Measurements from ENCODE around the gene CABP2. TPM values are rescaled to one million over a fixed set of nuclear protein-coding genes. Genes with fewer than 3 reads are reported as not detected.

CABP2 gene
- total RNA-seq, 1 donor from 2014 or later = not detected

GRCh38 chr11:67510023-67510345 lies 13.3 kb downstream of the CABP2 start:
- peaks cover 13% of the 10 kb centered on the region for H3K36me3 ChIP-seq
- DNase-seq (no peak), ATAC-seq (no peak)
- intact Hi-C loops (cut with DNase I) = no loop called here
- no peak overlapping the region for H3K27ac ChIP-seq
- H3K4me3 ChIP-seq = no peak overlapping the region
- TF ChIP-seq, protein P1, sequence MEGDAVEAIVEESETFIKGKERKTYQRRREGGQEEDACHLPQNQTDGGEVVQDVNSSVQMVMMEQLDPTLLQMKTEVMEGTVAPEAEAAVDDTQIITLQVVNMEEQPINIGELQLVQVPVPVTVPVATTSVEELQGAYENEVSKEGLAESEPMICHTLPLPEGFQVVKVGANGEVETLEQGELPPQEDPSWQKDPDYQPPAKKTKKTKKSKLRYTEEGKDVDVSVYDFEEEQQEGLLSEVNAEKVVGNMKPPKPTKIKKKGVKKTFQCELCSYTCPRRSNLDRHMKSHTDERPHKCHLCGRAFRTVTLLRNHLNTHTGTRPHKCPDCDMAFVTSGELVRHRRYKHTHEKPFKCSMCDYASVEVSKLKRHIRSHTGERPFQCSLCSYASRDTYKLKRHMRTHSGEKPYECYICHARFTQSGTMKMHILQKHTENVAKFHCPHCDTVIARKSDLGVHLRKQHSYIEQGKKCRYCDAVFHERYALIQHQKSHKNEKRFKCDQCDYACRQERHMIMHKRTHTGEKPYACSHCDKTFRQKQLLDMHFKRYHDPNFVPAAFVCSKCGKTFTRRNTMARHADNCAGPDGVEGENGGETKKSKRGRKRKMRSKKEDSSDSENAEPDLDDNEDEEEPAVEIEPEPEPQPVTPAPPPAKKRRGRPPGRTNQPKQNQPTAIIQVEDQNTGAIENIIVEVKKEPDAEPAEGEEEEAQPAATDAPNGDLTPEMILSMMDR (IDR thresholded peaks at IDR 0.05) = no peak
- H3K27me3 ChIP-seq (ENCODE audit: low read depth) = no peaks in the 10 kb centered on the region
- H3K4me1 ChIP-seq = peaks cover 29% of the 10 kb centered on the region
- no peaks in the 10 kb centered on the region for H3K9me3 ChIP-seq

- Histone ChIP-seq H3K27ac (peak overlapping the region; percentile 98), H3K4me3 (peak overlapping the region; percentile 74), H3K9me3 (no peaks in the 10 kb centered on the region), H3K36me3 (peaks cover 13% of the 10 kb centered on the region), H3K4me1 (peaks cover 33% of the 10 kb centered on the region), H3K27me3 (ENCODE audit: low read depth) (no peaks in the 10 kb centered on the region)
- TF ChIP-seq, protein P1 (IDR thresholded peaks at IDR 0.05) = peak; percentile 9
- DNase-seq (peak; percentile 99), ATAC-seq (peak; percentile 71 to 75)
- intact Hi-C loops (cut with DNase I) = no loop called here
Measured at GRCh38 chr11:67508486-67509121, 14.6 kb downstream of the CABP2 start.

DNA sequence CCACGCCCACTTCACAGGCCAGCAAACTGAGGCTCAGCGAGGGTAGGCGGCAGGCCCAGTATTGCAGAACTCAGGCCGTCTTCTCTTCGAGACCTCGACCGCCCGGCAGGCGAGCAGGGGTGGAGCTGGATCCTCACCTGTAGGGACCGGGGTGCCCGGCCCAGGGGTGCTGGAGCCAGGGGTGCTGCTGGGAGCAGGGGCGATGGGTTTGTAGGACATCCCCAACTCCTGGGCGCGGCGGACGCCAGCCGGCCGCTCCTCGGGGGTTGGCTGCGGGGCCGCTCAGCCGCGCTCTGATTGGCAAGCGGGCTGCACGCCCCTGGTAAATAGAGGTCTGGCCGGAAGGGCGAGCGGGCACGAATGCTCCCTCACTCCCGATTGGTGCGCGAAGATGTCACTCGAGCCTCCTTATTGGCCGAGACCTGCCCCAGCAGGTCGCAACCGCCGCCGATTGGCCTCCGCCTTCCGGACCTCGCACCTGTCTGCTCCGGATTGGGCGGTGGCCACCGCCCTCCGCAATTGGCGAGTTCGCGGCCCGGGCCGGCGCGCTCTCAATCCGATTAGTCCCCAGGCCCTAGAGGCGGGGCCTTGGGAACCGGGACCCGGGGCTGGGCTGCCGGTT lies 15.3 kb downstream of the CABP2 start, which contains the start of gene CDK2AP2:
CDK2AP2 (minus strand) TSS at position 299 of the 622 bp plus-strand sequence; CDS start at position 219, 80 bp downstream.
- DNase-seq = peak; percentile 100
- Histone ChIP-seq H3K9me3 (no peaks in the 10 kb centered on the region), H3K4me3 (peak within 1 kb of the TSS; percentile 74), H3K36me3 (peaks cover 13% of the 10 kb centered on the region), H3K4me1 (peaks cover 39% of the 10 kb centered on the region), H3K27me3 (ENCODE audit: low read depth) (no peaks in the 10 kb centered on the region), H3K27ac (peak within 1 kb of the TSS; percentile 98)
- intact Hi-C loops (cut with DNase I) = no loop called here
- peak; percentile 90 to 93 for ATAC-seq
- TF ChIP-seq, protein P1 (IDR thresholded peaks at IDR 0.05) = no peak

DNA sequence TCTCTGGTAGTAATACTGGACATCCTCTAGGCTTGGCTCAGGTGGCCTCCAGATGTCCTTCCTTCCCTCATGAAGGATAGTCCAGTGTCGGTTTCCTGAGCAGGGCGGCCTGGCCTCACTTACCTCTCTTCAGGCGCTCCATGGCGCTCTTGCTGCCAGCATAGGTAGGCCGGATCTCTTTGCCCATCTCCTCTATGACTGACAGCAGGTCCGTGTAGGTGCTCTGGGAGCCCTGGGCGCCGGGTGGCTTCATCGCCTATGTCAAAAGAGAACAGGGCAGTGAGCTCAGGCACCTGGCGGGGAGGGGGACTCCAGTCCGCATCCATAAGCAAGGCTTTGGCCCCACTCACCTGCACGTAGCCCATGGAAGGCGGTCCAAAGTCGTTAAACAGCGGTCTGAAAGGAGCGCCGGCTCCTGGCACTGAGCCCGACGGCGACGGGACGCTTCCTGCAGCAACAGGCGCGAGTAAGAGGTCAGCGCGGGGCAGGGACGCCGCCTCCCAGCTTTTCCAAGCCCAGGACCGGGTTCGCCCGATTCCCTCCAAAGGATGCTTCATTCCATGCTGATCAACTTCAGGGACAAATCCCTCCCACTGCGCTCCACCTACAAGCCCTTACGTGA lies 15.9 kb downstream of the CABP2 start:
- peak overlapping the region; percentile 74 for H3K4me3 ChIP-seq
- no peaks in the 10 kb centered on the region for H3K27me3 ChIP-seq (ENCODE audit: low read depth)
- intact Hi-C loops (cut with DNase I) = no loop called here
- DNase-seq = no peak
- TF ChIP-seq, protein P1 (IDR thresholded peaks at IDR 0.05) = no peak
- ATAC-seq = no peak
- H3K27ac ChIP-seq = peak overlapping the region; percentile 98
- peaks cover 39% of the 10 kb centered on the region for H3K4me1 ChIP-seq
- H3K36me3 ChIP-seq = peaks cover 16% of the 10 kb centered on the region
- no peaks in the 10 kb centered on the region for H3K9me3 ChIP-seq

DNA sequence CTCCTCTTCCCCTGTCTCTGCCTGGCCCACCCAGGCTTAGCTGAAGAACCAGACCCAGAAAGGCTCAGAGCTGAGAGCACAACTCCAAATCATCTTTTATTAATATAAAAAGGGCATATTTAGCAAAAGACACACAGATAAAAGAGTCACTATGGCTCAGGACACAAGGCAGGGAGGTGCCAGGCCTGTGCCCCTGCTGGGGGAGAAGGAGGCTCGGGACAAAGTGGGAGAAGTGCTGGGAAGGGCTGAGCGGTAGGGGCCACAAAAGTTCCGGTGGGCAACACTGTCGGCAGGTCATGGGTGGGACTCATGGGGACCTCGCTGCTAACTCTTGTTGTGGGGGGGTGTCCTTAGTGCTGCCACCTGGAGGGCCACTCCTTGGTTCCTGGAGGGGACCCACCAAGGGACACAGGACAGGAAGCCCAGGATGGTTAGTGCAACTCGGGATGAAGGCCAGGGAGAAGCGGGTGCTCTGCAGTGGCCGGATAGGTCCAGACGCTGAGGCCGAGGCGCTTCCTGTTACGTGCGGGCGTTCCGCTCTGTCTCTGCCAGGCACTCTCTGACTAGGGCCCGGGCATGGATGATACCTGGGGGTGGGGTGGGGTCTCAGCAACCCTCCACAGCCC lies 16.7 kb downstream of the CABP2 start:
- Histone ChIP-seq H3K4me1 (peaks cover 39% of the 10 kb centered on the region), H3K4me3 (peak overlapping the region; percentile 74), H3K36me3 (peaks cover 24% of the 10 kb centered on the region), H3K9me3 (no peaks in the 10 kb centered on the region), H3K27me3 (ENCODE audit: low read depth) (no peaks in the 10 kb centered on the region), H3K27ac (peak overlapping the region; percentile 98)
- no peak for DNase-seq
- ATAC-seq = no peak
- TF ChIP-seq, protein P1 (IDR thresholded peaks at IDR 0.05) = no peak
- intact Hi-C loops (cut with DNase I) = no loop called here

Measured in lower lobe of right lung (tissue), 2 donors.